OCI-LY7 (cell line): Measurements from ENCODE around the gene HSPA6.
A peak's percentile ranks its signal among the peaks of the same experiment; 100 is the strongest.

Experiments used
- EZH2phosphoT487 ChIP-seq: fragments of 200-600 bp; sonication (generic); IDR thresholded peaks from 2 replicates; pipeline ENCODE4 v1.6.1; 2018; ENCODE audit warnings: low read depth, borderline replicate concordance, mild to moderate bottlenecking, mixed run types, antibody characterized with exemption, low read length, moderate library complexity, mixed read lengths
- TF ChIP-seq, protein P1 (sequence below): fragments of 200-600 bp; sonication (generic); conservative IDR thresholded peaks from 2 replicates; pipeline ENCODE4 v1.5.1; 2014; ENCODE audit warnings: mild to moderate bottlenecking, antibody characterized with exemption, low read length, moderate library complexity, mixed read lengths

DNA sequence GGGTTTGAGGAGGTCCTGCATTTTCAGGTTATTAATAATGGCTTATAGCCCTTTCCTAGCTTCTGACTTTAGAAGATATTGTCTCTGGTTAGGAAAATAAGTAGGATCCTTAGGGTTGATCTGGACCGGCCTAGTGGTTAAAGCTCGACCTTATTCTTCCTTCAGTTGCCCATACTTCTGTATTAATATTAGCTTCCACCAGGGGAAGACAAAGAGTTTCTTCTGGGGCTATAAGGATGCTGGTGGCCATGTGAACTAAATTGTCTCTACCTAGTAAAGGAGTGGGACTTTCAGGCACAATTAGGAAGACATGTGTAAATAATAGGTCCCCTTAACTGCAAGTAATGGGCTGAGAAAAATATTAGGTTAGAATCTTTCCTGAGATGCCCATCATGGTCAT is 39.7 kb upstream of the HSPA6 start:
- TF ChIP-seq, protein P1, sequence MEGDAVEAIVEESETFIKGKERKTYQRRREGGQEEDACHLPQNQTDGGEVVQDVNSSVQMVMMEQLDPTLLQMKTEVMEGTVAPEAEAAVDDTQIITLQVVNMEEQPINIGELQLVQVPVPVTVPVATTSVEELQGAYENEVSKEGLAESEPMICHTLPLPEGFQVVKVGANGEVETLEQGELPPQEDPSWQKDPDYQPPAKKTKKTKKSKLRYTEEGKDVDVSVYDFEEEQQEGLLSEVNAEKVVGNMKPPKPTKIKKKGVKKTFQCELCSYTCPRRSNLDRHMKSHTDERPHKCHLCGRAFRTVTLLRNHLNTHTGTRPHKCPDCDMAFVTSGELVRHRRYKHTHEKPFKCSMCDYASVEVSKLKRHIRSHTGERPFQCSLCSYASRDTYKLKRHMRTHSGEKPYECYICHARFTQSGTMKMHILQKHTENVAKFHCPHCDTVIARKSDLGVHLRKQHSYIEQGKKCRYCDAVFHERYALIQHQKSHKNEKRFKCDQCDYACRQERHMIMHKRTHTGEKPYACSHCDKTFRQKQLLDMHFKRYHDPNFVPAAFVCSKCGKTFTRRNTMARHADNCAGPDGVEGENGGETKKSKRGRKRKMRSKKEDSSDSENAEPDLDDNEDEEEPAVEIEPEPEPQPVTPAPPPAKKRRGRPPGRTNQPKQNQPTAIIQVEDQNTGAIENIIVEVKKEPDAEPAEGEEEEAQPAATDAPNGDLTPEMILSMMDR, result peak; percentile 75
- no peak for TF ChIP-seq EZH2phosphoT487
